Stimulated activated CD4-positive, alpha-beta T cell treated with anti-CD3 and anti-CD28 coated beads, Interleukin-2, amount 100 ng/mL, for 24 hours (primary cell): ENCODE results near the gene DAPK2.
A peak's percentile ranks its signal among the peaks of the same experiment; 100 is the strongest.
"Not testable (repeated sequence)": the region's sequence is repeated elsewhere in the genome, so short reads cannot be mapped to it uniquely, and the experiment has no call there.

Experiments
- DNase-seq, 2 donors: peaks; one replicate each; pipeline ENCODE4 v3.0.0-alpha.2; 2020

Gene DAPK2

DNA sequence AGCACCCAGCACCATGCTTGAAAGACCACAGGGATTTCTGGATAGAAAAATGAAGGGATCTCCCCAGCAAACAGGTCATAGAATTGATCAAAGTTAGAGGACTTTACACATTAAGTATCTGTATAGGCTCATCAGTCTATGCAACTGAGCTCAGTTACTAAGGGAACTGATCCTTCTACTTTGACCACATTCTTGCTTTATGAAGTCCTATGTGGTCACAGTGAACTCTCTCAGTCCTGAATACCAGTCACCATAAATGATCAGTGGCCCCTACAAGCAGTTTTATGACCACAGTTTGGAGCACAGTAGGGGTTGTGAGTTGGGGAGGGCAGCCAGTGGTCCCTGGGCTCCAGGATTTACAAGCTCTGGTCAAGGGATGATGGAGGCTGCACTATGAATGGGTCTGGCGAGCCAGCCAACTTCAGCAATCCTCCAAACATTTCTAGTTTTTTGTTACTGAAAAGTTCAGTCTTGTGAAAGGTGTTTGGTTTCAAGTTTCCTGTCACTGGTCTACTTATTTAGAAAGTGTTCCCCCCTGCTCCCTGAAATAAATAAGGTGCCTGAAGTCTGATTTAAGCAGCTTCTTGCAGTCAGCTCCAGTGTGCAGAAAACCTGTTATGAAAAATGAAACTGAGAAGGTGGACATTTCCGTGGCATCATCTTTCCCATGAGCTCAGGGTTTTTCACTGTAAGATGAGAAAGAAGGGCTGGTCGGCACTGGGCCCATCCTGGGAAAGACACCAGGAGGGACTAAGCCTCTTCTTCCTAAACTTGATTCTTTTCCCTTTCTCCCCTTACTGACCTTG lies 75.5 kb downstream of the DAPK2 start:
- DNase-seq = peak in 1 of 2 donors; percentile 14

- no peak for DNase-seq
Observed at GRCh38 chr15:63969652-63970421, 76.4 kb downstream of the DAPK2 start.

DNA sequence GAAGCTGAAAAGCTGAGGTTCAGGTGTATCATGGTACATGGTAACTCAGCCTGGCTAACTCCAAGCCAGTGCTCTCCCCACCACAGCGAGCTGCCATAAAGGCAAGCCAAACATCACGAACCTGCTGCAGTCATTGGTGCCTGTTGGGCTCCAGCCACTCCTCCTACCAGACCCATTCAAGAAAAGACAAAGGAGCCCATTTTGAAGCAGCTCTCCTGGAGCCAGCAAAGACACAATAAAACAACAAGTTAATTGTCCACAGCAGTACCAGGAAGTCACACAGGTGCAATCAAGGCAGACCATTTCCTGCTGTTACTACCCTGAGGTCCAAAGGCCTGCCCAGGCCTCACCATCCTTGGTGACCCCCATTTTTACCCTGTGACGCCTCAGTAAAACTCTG lies 77.6 kb downstream of the DAPK2 start:
- no peak for DNase-seq

DNA sequence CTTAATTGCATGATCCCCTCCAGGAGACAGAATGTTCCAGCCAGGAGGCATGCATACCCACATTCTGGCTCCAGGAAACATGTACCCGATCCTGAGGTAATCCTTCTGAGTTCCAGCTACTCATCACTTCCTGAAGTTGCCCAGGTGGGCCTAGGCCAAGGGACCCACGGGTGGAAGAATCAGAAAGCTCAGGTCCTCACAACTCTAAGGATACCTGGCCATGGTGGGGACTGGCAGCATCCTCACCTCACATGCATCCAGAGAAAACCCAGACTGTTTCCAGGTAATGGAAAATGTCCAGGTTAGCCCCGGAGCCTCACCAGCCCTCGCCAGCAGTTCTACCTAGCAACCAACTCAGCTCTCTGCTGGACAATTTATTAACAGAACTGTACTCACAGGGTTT lies 78.2 kb downstream of the DAPK2 start:
- DNase-seq = no peak

DNA sequence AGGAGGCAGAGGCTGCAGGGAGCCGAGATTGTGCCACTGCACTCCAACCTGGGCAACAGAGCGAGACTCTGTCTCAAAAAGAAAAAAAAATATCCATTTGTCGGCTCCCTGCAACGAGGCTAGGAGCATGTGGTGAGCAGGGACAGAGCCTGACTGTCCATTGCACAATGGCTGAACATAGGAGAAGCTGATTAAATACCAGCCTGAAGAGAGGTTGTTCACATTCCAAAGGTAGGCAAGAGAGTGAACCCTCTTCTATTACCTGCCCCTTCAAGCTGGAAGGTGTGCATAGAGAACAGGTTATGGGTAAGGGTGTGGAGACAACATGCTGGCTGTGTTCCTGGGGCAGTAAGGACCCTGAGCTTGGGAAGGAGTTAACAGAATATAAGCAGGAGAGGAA lies 78.7 kb downstream of the DAPK2 start:
- DNase-seq = no peak

GRCh38 chr15:63962947-63963721 lies 83.2 kb downstream of the DAPK2 start:
- not testable (repeated sequence) for DNase-seq

- DNase-seq = no peak
Observed at GRCh38 chr15:63953524-63953923, 92.8 kb downstream of the DAPK2 start.

DNA sequence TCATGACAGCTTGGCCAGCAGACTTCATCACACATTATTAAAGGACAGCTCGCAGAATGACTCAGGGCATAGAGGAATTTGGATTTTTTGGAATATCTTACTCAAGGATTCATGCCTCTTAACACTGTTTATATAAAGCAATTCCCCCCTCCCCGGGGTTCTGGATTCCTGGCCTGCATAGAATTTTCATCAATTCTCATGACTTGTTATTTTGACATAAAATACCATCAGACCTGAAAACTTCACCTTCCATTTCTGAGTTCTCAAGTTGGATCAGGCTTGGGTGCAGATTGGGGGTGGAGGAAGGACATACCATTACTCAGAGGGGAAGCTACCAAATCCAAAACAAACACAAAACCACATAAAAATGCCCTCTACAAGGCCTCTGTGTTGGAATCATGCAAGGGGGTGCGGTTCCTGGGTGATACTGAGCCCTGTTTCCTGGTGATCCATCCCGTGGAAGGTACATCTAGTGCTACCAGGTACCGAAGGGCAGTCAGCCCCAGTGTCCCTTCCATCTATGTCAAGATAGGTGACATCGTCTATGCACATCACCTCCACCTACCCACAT lies 95.3 kb downstream of the DAPK2 start:
- DNase-seq = no peak

- no peak for DNase-seq
Observed at GRCh38 chr15:63948971-63949370, 97.3 kb downstream of the DAPK2 start.

DNA sequence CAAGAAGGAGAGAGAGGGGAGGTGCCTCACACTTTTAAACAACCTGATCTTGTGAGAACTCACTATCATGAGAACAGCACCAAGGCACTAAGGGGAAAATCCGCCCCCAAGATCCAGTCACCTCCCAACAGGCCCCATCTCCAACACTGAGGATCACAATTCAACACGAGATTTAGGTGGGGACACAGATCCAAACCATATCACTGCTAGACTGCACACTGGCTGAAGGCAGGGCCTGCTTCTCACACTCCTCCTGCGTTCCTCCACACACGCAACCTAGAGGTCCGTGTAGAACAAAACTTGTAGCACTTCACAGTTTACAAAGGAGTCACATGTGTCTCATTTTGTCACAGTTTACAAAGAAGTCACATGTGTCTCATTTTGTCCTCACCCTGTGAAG lies 97.8 kb downstream of the DAPK2 start:
- no peak for DNase-seq

DNA sequence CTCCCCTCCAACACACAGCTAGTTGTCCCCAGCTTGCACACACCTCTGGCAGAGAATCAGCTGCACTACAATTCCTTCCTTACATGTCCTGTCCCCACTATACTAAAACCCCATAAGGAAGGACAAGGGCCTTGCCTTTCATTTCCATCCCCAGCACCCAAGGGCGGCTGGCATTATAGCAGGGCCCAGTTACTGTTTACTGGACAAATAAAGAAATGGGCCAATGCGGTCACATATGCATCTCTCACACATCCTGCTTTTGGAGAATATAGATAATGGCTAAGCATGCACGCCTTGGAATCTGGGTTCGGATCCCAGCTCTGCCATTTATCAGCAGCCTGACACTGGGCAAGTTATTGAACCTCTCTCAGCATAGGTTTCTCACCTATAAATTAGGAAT lies 99.1 kb downstream of the DAPK2 start:
- DNase-seq = no peak

DNA sequence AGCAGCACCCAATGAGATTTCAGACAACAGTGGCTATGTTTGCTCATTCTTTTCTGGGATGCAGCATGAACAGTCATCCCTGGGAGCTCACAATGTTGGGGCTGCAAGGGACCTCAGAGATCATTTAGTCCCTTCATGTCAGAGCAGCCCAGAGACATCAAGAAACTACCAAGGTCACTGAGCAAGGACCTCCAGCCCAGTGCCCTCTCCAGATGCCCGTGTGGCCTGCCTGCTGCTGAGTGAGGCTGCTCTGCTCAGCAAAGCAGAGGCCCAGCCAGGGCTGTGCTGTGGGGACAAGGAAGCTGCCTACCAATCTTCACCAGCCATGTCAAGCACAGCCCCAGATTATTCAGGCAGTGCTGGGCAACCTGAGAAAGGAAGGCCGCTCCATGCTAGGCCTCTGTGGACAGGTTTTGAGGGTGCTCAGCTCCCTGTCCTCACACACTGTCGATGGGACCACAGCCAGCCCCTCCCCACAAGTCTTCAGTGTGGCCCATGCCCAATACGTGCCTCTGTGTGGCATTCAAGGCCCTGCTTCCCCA lies 99.7 kb downstream of the DAPK2 start:
- no peak for DNase-seq

GRCh38 chr15:63945838-63946298 lies 100.4 kb downstream of the DAPK2 start:
- DNase-seq = no peak

DNA sequence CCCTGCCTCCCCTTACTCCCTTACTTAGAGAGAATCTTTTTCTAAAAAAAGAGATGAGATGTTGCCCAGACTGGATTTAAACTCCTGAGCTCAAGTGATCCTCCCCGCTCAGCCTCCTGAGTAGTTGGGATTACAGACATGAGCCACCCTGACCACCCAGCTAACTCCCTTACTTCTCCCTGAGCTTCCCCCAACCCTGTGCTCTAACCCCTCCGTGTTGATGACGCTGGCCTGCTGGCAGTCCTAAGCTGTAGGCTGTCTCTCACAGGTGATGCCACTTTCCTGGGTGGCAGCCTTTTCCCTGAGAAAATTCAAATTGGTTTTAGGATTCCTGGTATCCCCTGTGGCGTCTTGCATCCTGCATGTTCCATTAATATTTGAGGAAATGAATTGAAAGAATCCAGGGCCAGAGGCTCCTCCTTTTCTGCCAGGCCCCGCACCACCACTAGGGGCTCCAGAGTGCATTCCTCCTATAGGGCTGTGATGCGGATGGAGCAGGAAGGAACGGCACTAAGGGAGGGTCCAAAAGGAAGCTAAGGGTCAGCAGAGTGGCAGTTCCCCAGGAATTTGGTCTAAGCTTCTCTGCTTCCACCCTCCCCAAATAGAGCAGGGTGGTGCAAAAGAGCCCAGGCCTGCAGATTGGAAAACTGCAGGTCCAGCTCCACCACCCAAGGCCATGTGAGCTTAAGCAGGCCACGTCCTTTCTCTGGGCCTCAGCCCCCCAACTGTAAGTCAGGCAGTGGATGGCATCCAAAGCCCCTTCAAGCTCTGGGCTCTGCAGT lies 101.1 kb downstream of the DAPK2 start:
- DNase-seq = peak; percentile 75 to 78

- no peak for DNase-seq
Observed at GRCh38 chr15:63944681-63944955, 101.7 kb downstream of the DAPK2 start.

GRCh38 chr15:63943829-63944680 lies 102.2 kb downstream of the DAPK2 start:
- no peak for DNase-seq

- DNase-seq = no peak
Observed at GRCh38 chr15:63942486-63943365, 103.6 kb downstream of the DAPK2 start.

DNA sequence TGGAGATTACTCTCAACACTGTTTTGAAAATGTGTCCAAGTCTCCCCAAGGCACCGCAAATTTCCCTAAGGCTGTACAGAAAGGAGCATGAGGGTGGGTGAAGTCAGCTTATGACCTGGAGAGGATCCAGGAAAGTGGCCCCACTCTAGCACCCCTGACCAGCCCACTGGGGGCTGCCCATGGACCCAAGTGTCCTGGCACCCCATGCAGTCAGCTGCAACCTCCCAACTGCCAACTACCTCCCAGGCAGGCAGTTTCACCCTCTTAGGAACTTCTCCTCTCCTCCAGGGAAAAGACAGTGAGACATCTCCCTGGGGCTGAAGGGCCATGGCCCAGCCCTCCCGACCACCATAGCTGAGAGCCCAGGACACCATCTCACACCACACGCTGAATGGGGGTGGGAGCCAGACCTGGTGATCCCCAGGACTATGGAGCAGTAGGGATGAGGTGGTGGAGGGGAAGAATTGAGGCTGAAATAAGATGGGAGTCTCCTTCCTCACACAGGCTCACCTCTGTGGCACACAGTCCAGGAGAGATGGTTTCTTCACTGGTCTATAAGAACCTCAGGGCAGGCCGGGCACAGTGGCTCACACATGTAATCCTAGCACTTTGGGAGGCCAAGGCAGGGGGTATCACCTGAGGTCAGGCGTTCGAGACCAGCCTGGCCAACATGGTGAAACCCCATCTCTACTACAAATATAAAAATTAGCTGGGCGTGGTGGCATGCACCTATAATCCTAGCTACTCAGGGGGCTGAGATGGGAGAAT lies 104.4 kb downstream of the DAPK2 start:
- no peak for DNase-seq

GRCh38 chr15:63940966-63941620 lies 105.2 kb downstream of the DAPK2 start:
- DNase-seq = no peak
